Measurements from ENCODE around the gene HOXA7.

DNA sequence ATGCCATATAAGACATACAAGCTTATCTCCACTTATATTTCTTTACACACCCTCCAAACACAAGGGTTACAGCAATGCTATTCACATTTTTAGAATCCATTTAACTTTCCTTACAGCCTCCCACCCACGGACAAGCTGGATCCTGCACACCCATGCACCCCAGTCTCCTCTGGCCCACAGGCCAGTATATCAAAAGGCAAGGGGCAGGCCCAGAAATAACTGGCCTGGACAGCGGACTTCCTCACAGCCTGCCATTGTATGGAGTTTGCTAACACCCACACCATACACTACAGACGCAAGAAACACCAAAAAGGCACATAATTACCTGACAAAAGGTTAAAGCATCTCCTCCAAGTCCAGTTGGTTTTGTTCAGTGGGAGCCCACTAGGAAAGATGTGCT is 37.9 kb downstream of the HOXA7 start:
- TF ChIP-seq CTCF (conservative IDR thresholded peaks at IDR 0.05; ENCODE audit: low read depth, low read length) (no peak), EZH2 (IDR thresholded peaks at IDR 0.05; ENCODE audit: borderline replicate concordance, low read depth, low read length, poor library complexity, severe bottlenecking) (no peak)

Measured in A673 (cell line).